HepG2 (cell line): ENCODE results near the gene TTBK1. TPM values are rescaled to one million over a fixed set of nuclear protein-coding genes. Genes with fewer than 3 reads are reported as not detected.

Experiments
- ARID2 ChIP-seq: sonication (generic); formaldehyde crosslinking; IDR thresholded peaks from 2 replicates; pipeline ENCODE4 v1.8.1; 2022; ENCODE audit warnings: mild to moderate bottlenecking, missing genetic modification reagents, borderline replicate concordance
- BORCS8-MEF2B ChIP-seq: sonication (generic); formaldehyde crosslinking; IDR thresholded peaks from 2 replicates; pipeline ENCODE4 v1.8.0; 2022; ENCODE audit warnings: mild to moderate bottlenecking, missing genetic modification reagents
- FOSL1 ChIP-seq: sonication (generic); formaldehyde crosslinking; IDR thresholded peaks from 2 replicates; pipeline ENCODE4 v1.9.0; 2021; ENCODE audit warnings: missing genetic modification reagents, borderline replicate concordance
- GFI1 ChIP-seq: sonication (generic); formaldehyde crosslinking; IDR thresholded peaks from 2 replicates; pipeline ENCODE4 v1.5.0; 2020; ENCODE audit warnings: missing genetic modification reagents, mild to moderate bottlenecking, borderline replicate concordance
- HNF1B ChIP-seq: sonication (generic); formaldehyde crosslinking; IDR thresholded peaks from 2 replicates; pipeline ENCODE4 v1.5.1; 2020; ENCODE audit warnings: mild to moderate bottlenecking, moderate library complexity, missing genetic modification reagents
- MTERF4 ChIP-seq: sonication (generic); formaldehyde crosslinking; IDR thresholded peaks from 2 replicates; pipeline ENCODE4 v1.8.0; 2023; ENCODE audit warnings: mild to moderate bottlenecking, missing genetic modification reagents
- PAWR ChIP-seq: sonication (generic); formaldehyde crosslinking; IDR thresholded peaks from 2 replicates; pipeline ENCODE4 v1.4.0; 2020; ENCODE audit warnings: missing genetic modification reagents, mild to moderate bottlenecking, borderline replicate concordance
- PAXIP1 ChIP-seq: sonication (generic); formaldehyde crosslinking; conservative IDR thresholded peaks from 2 replicates; pipeline ENCODE4 v1.4.0; 2020; ENCODE audit warnings: mild to moderate bottlenecking, missing genetic modification reagents, moderate library complexity
- SNAPC2 ChIP-seq: sonication (generic); formaldehyde crosslinking; IDR thresholded peaks from 2 replicates; pipeline ENCODE4 v1.8.1; 2022; ENCODE audit warnings: mild to moderate bottlenecking, missing genetic modification reagents
- TOE1 ChIP-seq: sonication (generic); formaldehyde crosslinking; IDR thresholded peaks from 2 replicates; pipeline ENCODE4 v1.4.0; 2020; ENCODE audit warnings: mild to moderate bottlenecking, missing genetic modification reagents
- ZNF331 ChIP-seq: sonication (generic); formaldehyde crosslinking; IDR thresholded peaks from 2 replicates; pipeline ENCODE4 v1.4.0; 2020; ENCODE audit warnings: missing genetic modification reagents
- ZNF597 ChIP-seq: sonication (generic); formaldehyde crosslinking; IDR thresholded peaks from 2 replicates; pipeline ENCODE4 v1.5.0; 2020; ENCODE audit warnings: missing genetic modification reagents
- ZNF75D ChIP-seq: sonication (generic); formaldehyde crosslinking; IDR thresholded peaks from 2 replicates; pipeline ENCODE4 v1.8.1; 2023; ENCODE audit warnings: missing genetic modification reagents, mild to moderate bottlenecking, borderline replicate concordance
- ZNF841 ChIP-seq: sonication (generic); formaldehyde crosslinking; IDR thresholded peaks from 2 replicates; pipeline ENCODE4 v1.8.1; 2023; ENCODE audit warnings: missing genetic modification reagents, borderline replicate concordance
- polyA plus RNA-seq, 8 experiments: library from polyadenylated mRNA; depleted of rRNA in 3 of 8; stranded (reverse) in 7 of 8; unstranded in 1 of 8; fragments of >200 nt; fragmentation: Illumina TruSeq in 4 of 8; extraction: Trizol in 4 of 8; gene quantifications; 2 replicates each; pipeline versions ENCODE4 v1.2.1 to v1.2.3, GENCODE V29; 2011 to 2016; ENCODE audit warnings: low read depth in 4 of 8, missing spikeins in 1 of 8, mixed read lengths in 1 of 8; ENCODE audit not compliant: insufficient read depth in 1 of 8
- total RNA-seq, 5 experiments: library from RNA; depleted of rRNA; stranded (reverse); fragments of >200 nt; fragmentation: Illumina TruSeq; extraction: Trizol; gene quantifications; 2 replicates each; pipeline ENCODE4 v1.2.3, GENCODE V29; 2016; ENCODE audit warnings: low read depth in 1 of 5
- TF ChIP-seq, protein P1 (sequence below): sonication (generic); formaldehyde crosslinking; IDR thresholded peaks from 2 replicates; pipeline ENCODE4 v1.4.0; 2020; ENCODE audit warnings: missing genetic modification reagents, borderline replicate concordance
- TF ChIP-seq, protein P2 (sequence below), 2 experiments: sonication (generic) in 1 of 2; formaldehyde crosslinking in 1 of 2; IDR thresholded peaks; 2 replicates each; pipeline versions ENCODE4 v1.4.0 to v1.6.1; 2018 to 2020; ENCODE audit warnings: missing genetic modification reagents in 2 of 2, borderline replicate concordance in 1 of 2, low read depth in 1 of 2, mild to moderate bottlenecking in 1 of 2, missing biosample characterization in 1 of 2

TTBK1 gene
- total and polyA plus RNA-seq, 2 of the 13 experiments (the other 11 are each of a cell fraction or from before 2014, with no cell fraction given): 0.24 to 0.33 TPM

DNA sequence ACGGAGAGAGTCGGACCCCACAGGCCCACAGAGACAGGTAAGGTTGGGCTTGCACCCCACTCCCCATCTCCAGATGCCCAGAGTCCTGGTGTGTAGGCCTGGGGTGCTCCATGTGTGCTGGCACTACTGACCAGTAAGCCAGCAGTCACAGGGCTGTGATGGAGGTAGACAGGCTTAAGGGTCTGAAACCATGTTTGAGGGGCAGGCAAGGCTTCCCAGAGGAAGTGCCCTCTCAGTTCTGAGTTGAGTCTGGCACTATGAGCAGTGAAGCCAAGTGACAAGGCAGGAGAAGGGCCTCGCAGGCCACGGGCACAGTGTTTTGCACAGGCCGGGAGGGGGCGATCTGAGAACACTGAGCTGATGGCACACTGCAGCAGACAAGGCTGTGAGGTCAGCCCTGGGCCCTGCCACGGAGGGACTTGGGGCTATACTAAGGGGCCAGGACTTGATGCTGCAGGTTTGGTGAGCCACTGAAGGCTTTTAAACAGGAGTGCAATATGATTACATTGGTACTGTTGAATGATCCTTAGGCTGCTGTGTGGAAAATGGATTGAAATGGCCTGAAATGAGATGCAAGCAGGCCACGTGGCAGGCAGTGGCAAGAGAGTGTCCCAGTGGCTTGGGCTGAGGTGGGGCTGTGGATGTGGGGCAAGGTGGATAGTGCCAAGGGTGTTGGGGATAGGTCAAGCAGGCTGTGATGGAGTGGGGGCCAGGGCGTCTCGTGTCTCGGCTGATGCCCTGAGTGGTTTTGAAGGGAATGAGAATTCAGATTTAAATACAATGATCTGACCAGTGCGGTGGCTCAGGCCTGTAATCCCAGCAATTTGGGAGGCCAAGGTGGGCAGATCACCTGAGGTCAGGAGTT, 20.3 kb downstream of the TTBK1 start (continued):
- TF ChIP-seq TOE1 (CRISPR knock-in tag) (no peak; the same call in 1 of the 2 replicates), PAXIP1 (CRISPR knock-in tag) (0 out of 2 replicates have a peak, but pooled peaks have one; percentile 40), FOSL1 (CRISPR knock-in tag) (no peak), ARID2 (no peak), GFI1 (CRISPR knock-in tag) (no peak), ZNF597 (CRISPR knock-in tag) (no peak), PAWR (no peak), ZNF331 (peak; percentile 79), ZNF75D (CRISPR knock-in tag) (no peak), ZNF841 (no peak), SNAPC2 (CRISPR knock-in tag) (no peak), BORCS8-MEF2B (CRISPR knock-in tag) (peak; percentile 91; the same call in 1 of the 2 replicates), MTERF4 (CRISPR knock-in tag) (no peak), HNF1B (CRISPR knock-in tag) (no peak)
- TF ChIP-seq, protein P1, sequence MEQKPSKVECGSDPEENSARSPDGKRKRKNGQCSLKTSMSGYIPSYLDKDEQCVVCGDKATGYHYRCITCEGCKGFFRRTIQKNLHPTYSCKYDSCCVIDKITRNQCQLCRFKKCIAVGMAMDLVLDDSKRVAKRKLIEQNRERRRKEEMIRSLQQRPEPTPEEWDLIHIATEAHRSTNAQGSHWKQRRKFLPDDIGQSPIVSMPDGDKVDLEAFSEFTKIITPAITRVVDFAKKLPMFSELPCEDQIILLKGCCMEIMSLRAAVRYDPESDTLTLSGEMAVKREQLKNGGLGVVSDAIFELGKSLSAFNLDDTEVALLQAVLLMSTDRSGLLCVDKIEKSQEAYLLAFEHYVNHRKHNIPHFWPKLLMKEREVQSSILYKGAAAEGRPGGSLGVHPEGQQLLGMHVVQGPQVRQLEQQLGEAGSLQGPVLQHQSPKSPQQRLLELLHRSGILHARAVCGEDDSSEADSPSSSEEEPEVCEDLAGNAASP: peak; percentile 85
- TF ChIP-seq, protein P2, sequence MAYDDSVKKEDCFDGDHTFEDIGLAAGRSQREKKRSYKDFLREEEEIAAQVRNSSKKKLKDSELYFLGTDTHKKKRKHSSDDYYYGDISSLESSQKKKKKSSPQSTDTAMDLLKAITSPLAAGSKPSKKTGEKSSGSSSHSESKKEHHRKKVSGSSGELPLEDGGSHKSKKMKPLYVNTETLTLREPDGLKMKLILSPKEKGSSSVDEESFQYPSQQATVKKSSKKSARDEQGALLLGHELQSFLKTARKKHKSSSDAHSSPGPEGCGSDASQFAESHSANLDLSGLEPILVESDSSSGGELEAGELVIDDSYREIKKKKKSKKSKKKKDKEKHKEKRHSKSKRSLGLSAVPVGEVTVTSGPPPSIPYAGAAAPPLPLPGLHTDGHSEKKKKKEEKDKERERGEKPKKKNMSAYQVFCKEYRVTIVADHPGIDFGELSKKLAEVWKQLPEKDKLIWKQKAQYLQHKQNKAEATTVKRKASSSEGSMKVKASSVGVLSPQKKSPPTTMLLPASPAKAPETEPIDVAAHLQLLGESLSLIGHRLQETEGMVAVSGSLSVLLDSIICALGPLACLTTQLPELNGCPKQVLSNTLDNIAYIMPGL (CRISPR knock-in tag; IDR thresholded peaks at IDR 0.05; ENCODE audit: borderline replicate concordance in 1 of 2, low read depth in 1 of 2): peak; percentile 89 to 95
